Measurements from ENCODE around the gene B2M.

- peak; percentile 62 for TF ChIP-seq POLR2A (IDR thresholded peaks at IDR 0.05; ENCODE audit: low read depth, low read length)
- TF ChIP-seq POLR2AphosphoS5 (IDR thresholded peaks at IDR 0.05; ENCODE audit: low read depth, low read length) = peak; percentile 41; the same call in 1 of the 2 replicates
- TF ChIP-seq TAF1 (IDR thresholded peaks at IDR 0.05; ENCODE audit: borderline replicate concordance, low read depth, low read length) = no peak
These were observed 5.8 kb downstream of the B2M start for GRCh38 chr15:44716983-44717602.

Measured in GM12892 (cell line).